Smooth muscle cell of the brain vasculature (primary cell): Measurements from ENCODE around the gene RPL18.
"Not testable (repeated sequence)": the region's sequence is repeated elsewhere in the genome, so short reads cannot be mapped to it uniquely, and the experiment has no call there.

Experiments
- DNase-seq: peaks from one replicate; pipeline ENCODE4 v3.0.0-alpha.2; 2012; ENCODE audit warnings: low read depth, low spot score

The RPL18 gene

DNA sequence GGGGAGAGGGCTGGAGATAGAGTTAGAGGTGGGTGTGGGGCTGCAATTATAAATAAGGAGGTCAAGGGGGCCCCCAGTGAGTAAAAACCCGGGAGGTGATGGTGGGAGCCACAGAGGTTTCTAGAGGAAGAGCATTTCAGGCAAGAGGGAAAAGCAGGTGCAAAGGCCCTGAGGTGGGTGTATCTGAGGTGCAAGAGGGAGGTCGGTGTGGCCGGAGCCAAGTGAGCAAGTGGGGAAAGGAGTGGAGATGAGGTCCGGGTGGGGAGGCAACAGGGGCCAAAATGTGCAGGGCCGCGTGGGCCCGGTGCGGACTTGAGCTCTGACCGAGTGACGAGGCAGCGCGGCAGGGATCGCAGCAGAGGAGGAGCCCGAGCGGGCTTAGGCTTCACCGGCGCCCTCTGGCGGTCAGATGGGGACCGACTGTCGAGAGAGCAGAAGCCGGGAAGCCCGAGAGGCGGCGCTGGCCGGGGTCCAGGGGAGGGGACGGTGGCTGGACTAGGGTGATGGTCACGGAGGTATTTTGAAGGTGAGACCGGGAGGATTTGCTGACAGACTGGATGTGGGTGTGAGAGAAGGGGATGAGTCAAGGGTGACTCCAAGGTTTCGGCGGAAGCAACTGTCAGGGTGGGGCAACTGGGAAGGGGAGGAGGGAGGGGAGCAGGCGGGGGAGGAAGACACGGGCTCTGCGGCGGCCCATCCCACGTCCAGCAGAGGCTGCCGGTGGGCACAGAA lies 30.1 kb downstream of the RPL18 start:
- peak; percentile 58 for DNase-seq

GRCh38 chr19:48587387-48587786 lies 31.6 kb downstream of the RPL18 start:
- DNase-seq: no peak

DNA sequence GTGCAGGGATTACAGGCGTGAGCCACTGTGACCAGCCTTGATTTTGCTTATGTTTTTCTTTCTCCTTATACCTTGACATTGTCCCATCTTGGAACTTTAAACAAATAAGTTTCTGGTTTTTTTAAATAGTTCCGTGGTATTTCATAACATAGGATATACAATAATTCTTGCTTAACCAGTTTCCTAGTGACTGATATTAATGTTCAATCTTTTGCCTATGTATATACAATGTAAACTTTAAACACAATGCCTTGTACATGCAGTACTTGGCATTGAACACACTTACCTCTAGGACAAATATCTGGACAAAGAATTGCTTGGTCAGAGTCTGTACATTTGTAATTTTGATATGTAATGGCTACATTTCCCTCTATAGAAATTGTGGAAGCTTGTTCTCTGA lies 36.8 kb downstream of the RPL18 start:
- DNase-seq: no peak

- no peak for DNase-seq
Observed at GRCh38 chr19:48578891-48579290, 40.1 kb downstream of the RPL18 start.

DNA sequence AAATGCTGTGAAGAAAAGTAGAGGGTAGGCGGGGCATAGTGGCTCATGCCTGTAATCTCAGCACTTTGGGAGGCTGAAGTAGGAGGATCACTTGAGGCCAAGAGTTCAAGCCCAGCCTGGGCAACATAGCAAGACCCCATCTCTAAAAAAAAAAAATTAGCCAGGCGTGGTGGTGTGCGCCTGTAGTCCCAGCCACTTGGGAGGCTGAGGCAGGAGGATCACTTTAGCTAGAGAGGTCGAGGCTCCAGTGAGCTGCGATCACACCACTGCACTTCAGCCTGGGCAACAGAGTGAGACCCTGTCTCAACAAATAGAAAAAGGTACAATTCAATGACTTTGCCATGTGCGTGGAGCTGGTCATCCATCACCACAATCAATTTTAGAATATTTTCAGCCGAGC lies 41.1 kb downstream of the RPL18 start:
- not testable (repeated sequence) for DNase-seq

- no peak for DNase-seq
Observed at GRCh38 chr19:48575931-48576622, 42.9 kb downstream of the RPL18 start.

DNA sequence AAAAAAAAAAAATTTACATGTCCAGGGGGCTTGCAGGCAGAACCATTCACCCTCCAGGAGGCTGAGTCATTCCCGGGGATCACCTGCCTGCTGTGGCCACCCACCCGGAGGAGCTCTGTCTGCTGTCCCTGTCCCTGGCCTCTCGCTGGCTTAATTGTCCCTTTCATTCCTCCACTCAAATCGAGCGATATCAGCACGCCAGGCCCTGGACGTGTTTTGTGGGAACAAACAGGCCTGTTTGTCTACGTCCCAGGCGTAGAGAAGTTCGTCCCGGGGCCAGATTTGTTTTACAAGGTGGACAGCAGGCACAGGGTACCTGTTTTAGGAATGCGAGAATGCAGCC lies 45.8 kb downstream of the RPL18 start:
- DNase-seq: no peak

GRCh38 chr19:48571378-48572162 lies 47.4 kb downstream of the RPL18 start:
- no peak for DNase-seq

GRCh38 chr19:48569814-48570213 lies 49.2 kb downstream of the RPL18 start:
- no peak for DNase-seq

DNA sequence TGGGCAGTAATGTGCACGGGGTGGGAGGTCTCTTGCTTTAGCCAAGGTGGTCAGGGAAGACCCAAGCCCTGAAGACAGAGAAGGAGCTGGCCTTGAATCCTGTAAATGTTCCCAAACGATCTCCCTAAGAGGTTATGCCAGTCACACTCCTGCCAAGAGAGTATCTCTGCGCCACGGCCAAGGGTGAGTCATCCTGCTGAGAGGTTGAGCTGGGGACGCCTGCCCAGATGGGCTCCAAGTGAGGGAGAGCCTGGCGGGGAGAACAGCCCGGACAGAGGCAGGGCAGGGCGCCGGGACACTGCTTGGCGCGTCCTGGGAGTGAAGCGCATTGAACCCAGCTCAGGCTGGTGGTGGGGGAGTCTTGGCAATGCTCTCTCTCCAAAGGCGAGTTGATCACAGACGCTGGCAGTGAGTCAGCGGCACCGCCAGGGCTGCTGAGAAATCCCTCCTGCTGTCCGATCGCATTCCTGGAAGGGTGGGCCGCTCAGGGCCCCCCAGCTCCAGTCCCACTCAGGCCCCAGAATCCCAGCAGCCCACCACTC lies 50.6 kb downstream of the RPL18 start:
- no peak for DNase-seq
